Activated CD4-positive, alpha-beta T cell treated with anti-CD3 and anti-CD28 coated beads for 48 hours (primary cell): ENCODE data around the gene TTC1.
"Not testable (repeated sequence)": the region's sequence is repeated elsewhere in the genome, so short reads cannot be mapped to it uniquely, and the experiment has no call there.

Experiments used
- DNase-seq: peaks from one replicate; pipeline ENCODE4 v3.0.0-alpha.2; 2020

Gene TTC1

DNA sequence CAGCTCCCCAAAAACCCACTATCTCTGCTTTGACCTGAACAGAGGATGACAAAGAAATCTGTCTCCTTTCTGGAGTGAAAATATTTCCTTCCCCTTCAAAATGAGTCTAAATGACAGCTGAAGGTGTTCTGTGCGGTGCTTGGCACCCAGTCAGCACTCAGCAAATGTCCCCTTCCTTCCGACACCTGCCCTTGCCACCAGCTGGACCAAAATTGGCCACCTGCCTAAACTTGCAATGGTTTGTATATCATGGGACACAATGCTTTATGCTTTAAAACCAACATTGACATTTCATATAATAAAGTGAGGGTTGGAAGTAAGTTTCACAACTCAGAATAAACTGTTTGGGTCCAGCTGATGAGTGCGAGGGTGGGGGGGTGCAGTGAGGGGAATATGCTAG is 7.5 kb upstream of the TTC1 start:
- no peak for DNase-seq

DNA sequence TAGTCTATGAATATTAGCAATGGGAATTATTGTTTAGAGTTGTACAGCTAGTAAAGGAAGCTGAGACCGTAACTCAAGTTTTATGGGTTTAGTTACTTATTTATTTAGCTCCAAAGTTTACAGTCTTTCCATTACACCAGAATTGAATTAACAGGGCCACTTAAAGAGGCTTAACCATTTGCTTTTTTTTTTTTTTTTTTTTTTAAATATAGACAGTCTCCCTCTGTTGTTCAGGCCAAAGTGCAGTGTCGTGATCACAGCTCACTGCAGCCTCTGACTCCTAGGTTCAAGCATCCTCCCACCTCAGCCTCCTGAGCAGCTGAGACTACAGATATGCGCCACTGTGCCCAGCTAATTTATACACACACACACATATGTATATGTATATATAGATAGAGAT is 1.4 kb upstream of the TTC1 start:
- no peak for DNase-seq

- not testable (repeated sequence) for DNase-seq
These were observed 436 bp upstream of the TTC1 start for GRCh38 chr5:160008529-160008876.

DNA sequence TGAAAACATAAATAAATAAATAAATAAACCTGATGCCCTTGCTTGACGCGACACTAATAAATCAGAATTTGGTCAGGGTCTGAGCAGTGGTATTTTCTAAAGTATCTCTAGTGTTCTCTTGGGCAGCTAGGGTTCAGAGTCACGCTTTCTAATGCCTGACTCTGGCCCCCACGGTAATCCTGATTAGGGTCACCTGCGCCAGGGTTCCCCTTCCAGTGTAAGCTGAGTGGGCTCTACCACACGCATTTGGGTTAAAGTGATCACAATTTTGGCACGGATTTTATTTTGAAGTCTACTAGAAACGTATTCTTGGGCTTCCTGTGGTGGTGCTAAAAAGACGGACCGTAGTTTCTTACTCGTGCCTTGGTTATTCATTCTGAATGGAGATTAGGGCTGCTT is 651 bp downstream of the TTC1 start:
- DNase-seq, result no peak

- DNase-seq, result no peak
These were observed 2.5 kb downstream of the TTC1 start for GRCh38 chr5:160011471-160011870.

GRCh38 chr5:160014197-160014596 is 5.3 kb downstream of the TTC1 start:
- DNase-seq, result not testable (repeated sequence)

GRCh38 chr5:160018945-160019625 is 10.1 kb downstream of the TTC1 start:
- DNase-seq, result no peak

GRCh38 chr5:160020266-160020770 is 11.4 kb downstream of the TTC1 start:
- DNase-seq, result no peak

DNA sequence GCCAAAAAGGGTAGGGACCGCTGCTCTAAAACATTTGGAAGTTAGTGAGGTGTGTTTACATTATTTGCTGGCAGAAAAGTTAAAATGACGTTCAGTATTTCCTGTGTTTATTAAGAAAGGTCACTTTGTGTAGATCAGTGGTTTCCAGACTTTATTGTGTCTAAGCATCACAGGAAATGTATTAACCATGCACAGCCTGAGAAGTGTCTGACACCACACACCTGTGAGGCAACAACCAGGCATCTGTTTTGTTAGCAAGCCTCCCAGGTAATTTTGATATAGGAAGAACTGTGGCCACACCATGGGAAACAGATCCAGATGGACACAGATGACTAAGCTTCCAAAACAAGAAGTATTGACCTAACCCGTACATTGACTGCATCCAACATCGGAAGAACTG is 12.0 kb downstream of the TTC1 start:
- DNase-seq, result no peak

- peak; percentile 50 for DNase-seq
These were observed 13.0 kb downstream of the TTC1 start for GRCh38 chr5:160021831-160022446.

DNA sequence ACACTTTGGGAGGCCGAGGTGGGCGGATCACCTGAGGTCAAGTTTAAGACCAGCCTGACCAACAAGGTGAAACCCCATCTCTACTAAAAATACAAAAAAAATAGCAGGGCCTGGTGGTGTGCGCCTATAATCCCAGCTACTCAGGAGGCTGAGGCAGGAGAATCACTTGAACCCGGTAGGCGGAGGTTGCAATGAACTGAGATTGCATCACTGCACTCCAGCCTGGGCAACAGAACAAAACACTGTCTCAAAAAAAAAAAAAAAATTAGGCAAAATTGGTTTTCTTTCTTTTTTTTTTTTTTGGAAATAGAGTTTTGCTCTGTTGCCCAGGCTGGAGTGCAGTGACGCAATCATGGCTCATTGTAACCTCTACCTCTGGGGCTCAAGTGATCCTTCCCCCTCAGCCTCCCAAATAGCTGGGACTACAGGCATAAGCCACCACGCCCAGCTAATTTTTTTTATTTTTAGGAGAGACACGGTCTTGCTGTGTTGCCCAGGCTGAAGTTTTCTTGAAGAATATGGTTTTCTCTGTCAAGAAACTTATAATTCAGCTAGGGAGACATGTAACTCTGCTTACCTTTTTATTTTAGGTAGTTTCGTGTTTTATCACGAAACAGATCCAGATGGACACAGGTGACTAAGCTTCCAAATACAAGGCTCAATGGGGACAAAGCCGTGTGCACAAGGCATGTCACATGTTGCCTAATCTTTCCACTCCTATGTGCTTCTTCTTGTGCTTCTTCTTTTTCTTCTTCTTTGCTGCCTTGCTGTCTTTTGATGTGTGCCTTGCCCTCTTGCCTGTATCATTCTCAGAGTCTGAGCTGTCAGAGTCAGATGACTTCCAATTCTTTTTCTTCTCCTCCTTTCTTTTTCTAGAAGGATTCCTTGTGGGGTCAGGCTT is 14.3 kb downstream of the TTC1 start:
- no peak for DNase-seq

- DNase-seq, result no peak
These were observed 15.1 kb downstream of the TTC1 start for GRCh38 chr5:160023908-160024630.

GRCh38 chr5:160029004-160029403 is 20.1 kb downstream of the TTC1 start:
- DNase-seq, result no peak

GRCh38 chr5:160029540-160030139 is 20.7 kb downstream of the TTC1 start:
- no peak for DNase-seq

- no peak for DNase-seq
These were observed 21.9 kb downstream of the TTC1 start for GRCh38 chr5:160030631-160031377.

DNA sequence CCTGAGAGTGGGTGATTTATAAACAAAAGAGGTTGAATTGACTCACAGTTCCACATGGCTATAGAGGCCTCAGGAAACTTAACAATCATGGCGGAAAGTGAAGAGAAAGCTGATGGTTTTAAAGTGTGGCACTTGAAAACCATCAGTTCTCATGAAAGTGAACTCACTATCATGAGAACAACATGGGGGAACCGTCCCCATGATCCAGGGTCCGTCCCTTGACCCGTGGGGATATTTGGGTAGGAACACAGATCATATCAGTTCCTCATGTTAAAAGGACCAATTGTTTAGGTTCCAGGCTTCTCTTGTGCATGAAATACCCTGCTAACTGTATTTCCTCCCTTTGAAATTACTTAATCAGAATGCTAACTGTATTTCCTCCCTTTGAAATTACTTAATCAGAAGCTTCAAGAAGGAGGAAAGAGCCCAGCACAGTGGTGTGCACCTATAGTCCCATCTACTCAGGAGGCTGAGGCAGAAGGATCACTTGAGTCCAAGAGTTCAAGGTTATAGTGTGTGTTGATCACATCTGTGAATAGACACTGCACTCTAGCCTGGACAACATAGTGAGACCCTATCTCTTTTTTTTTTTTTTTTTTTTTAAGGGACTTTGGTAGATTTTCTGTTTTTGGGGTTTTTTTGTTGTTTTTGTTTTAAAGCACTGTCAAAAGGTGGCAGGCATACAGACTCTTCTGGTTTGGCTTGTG is 24.8 kb downstream of the TTC1 start:
- no peak for DNase-seq

DNA sequence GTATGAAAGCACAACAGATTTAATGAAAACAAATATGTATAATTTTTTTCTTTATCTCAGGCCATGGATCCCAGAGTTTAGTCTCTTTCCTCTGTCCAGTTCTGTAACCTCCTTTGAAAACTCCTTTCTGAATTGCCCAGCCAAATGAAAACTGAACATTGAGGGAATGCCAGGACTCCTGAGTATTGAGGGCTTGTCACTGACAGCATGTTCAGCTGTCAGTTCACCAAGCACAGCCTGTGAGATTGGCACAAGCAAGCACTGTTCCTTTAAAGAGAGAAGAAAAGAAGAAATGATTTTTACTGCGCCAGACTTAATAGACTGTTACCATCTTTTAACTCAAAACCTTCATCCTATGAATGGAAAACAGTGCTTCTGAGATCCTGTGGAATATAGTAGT is 27.3 kb downstream of the TTC1 start:
- no peak for DNase-seq

DNA sequence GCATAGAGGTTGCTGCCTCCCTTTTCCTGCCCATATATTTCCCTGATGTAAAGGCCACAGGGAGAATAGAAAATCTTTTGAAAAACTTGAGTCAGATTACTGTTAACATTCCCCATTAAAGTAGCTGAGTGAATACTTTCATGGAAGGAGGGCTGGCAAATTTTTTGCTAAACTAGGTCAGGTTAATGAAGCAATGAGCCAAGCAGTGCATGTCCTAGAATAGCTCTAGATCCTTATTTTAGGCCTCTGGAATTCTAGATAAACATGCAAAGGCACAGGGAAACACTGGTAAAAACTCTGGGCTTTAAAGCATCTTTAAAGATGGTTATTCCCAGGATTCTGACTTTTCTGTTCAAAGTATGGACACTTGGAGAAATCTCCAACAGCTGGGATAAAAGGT is 27.9 kb downstream of the TTC1 start:
- no peak for DNase-seq

- no peak for DNase-seq
These were observed 31.0 kb downstream of the TTC1 start for GRCh38 chr5:160039810-160040470.

GRCh38 chr5:160040471-160040835 is 31.5 kb downstream of the TTC1 start:
- no peak for DNase-seq

- DNase-seq, result no peak
These were observed 33.7 kb downstream of the TTC1 start for GRCh38 chr5:160042671-160043070.
